CD14-positive monocyte (primary cell): ENCODE measurements around the gene OR10R2. TPM values are rescaled to one million over a fixed set of nuclear protein-coding genes. Genes with fewer than 3 reads are reported as not detected.
"Not testable (repeated sequence)": the region's sequence is repeated elsewhere in the genome, so short reads cannot be mapped to it uniquely, and the experiment has no call there.

Source experiments
- DNase-seq, 3 donors: peaks; one replicate each; pipeline ENCODE4 v3.0.0-alpha.2; 2011 to 2022
- H2AFZ ChIP-seq: 2 replicates; pipeline ENCODE4 v1.6.0; 2012; ENCODE audit warnings: mild to moderate bottlenecking, low read depth, low read length, inconsistent platforms; ENCODE audit not compliant: insufficient read depth, poor library complexity, severe bottlenecking
- H3K27ac ChIP-seq, 2 donors: 1 replicate in 1 of 2; 2 replicates in 1 of 2; pipeline ENCODE4 v1.5.1; 2012 to 2013; ENCODE audit warnings: low read length in 2 of 2, control low read depth in 1 of 2, inconsistent platforms in 1 of 2, low read depth in 1 of 2, mild to moderate bottlenecking in 1 of 2
- H3K27me3 ChIP-seq, 2 donors: one replicate each; pipeline versions ENCODE4 v1.6.0 to v1.6.1; 2011 to 2013; ENCODE audit warnings: low read length in 2 of 2; ENCODE audit not compliant: control insufficient read depth in 2 of 2, insufficient read depth in 2 of 2
- H3K36me3 ChIP-seq, 2 donors: replicated peaks in 1 of 2; 1 replicate in 1 of 2; 2 replicates in 1 of 2; pipeline versions ENCODE4 v1.5.1 to v1.6.1; 2012 to 2013; ENCODE audit warnings: low read length in 2 of 2, control low read depth in 1 of 2, inconsistent platforms in 1 of 2, mild to moderate bottlenecking in 1 of 2; ENCODE audit not compliant: insufficient read depth in 2 of 2, control insufficient read depth in 1 of 2
- H3K4me1 ChIP-seq, 2 donors: 1 replicate in 1 of 2; 2 replicates in 1 of 2; pipeline versions ENCODE4 v1.5.1 to v1.6.1; 2012 to 2013; ENCODE audit warnings: low read length in 2 of 2, control low read depth in 1 of 2, inconsistent platforms in 1 of 2, mild to moderate bottlenecking in 1 of 2, moderate library complexity in 1 of 2; ENCODE audit not compliant: insufficient read depth in 2 of 2, control insufficient read depth in 1 of 2
- H3K4me2 ChIP-seq: replicated peaks from 2 replicates; pipeline ENCODE3; 2012; ENCODE audit warnings: low read length, moderate library complexity, mild to moderate bottlenecking; ENCODE audit not compliant: poor library complexity, severe bottlenecking; ENCODE audit errors: extremely low read depth
- H3K4me3 ChIP-seq, 3 experiments: fragments of 200-600 bp in 1 of 3; sonication (generic) in 1 of 3; replicated peaks in 1 of 3; 1 replicate in 2 of 3; 2 replicates in 1 of 3; pipeline ENCODE4 v1.5.1; 2011 to 2013; ENCODE audit warnings: low read length in 3 of 3, mild to moderate bottlenecking in 3 of 3, control low read depth in 2 of 3, low read depth in 2 of 3, inconsistent platforms in 1 of 3, moderate library complexity in 1 of 3
- H3K79me2 ChIP-seq: 2 replicates; pipeline ENCODE4 v1.6.0; 2012; ENCODE audit warnings: mild to moderate bottlenecking, control low read depth, inconsistent platforms, low read length, moderate library complexity; ENCODE audit not compliant: insufficient read depth
- H3K9ac ChIP-seq: 2 replicates; pipeline ENCODE4 v1.6.0; 2017; ENCODE audit warnings: low read length, mild to moderate bottlenecking; ENCODE audit not compliant: insufficient read depth, poor library complexity, severe bottlenecking
- H3K9me3 ChIP-seq, 2 donors: replicated peaks in 1 of 2; 1 replicate in 1 of 2; 2 replicates in 1 of 2; pipeline versions ENCODE4 v1.5.1 to v1.6.1; 2012 to 2013; ENCODE audit warnings: low read length in 2 of 2, control low read depth in 1 of 2; ENCODE audit not compliant: control insufficient read depth in 1 of 2, insufficient read depth in 1 of 2
- H4K20me1 ChIP-seq: 2 replicates; pipeline ENCODE4 v1.6.0; 2012; ENCODE audit warnings: mild to moderate bottlenecking, low read length, control low read depth, moderate library complexity; ENCODE audit not compliant: insufficient read depth
- H3K27ac Mint-ChIP-seq, 7 donors: one replicate each; pipeline ENCODE4 v1.8.0; 2020; ENCODE audit warnings: mild to moderate bottlenecking in 7 of 7, mixed read lengths in 7 of 7, moderate library complexity in 6 of 7, inconsistent platforms in 2 of 7
- H3K27me3 Mint-ChIP-seq, 3 donors: one replicate each; pipeline ENCODE4 v1.8.0; 2021 to 2022; ENCODE audit warnings: low read depth in 3 of 3, mild to moderate bottlenecking in 3 of 3, mixed read lengths in 3 of 3, moderate library complexity in 3 of 3, inconsistent platforms in 1 of 3
- H3K36me3 Mint-ChIP-seq, 2 donors: one replicate each; pipeline ENCODE4 v1.8.0; 2020; ENCODE audit warnings: mixed read lengths in 2 of 2, inconsistent platforms in 1 of 2, mild to moderate bottlenecking in 1 of 2
- H3K4me1 Mint-ChIP-seq: one replicate; pipeline ENCODE4 v1.8.0; 2020; ENCODE audit warnings: mild to moderate bottlenecking, mixed read lengths
- H3K4me3 Mint-ChIP-seq, 2 donors: one replicate each; pipeline ENCODE4 v1.8.0; 2020; ENCODE audit warnings: mild to moderate bottlenecking in 2 of 2, mixed read lengths in 2 of 2, moderate library complexity in 1 of 2
- H3K9me3 Mint-ChIP-seq, 7 donors: one replicate each; pipeline ENCODE4 v1.8.0; 2020 to 2022; ENCODE audit warnings: mixed read lengths in 7 of 7, mild to moderate bottlenecking in 6 of 7, moderate library complexity in 6 of 7, inconsistent platforms in 2 of 7
- CTCF ChIP-seq: fragments of 200-600 bp; IDR thresholded peaks from one replicate; pipeline ENCODE4 v1.8.0; 2022; ENCODE audit warnings: antibody characterized with exemption, mild to moderate bottlenecking
- WGBS: methylation state at CpG from one replicate; pipeline ENCODE4 v1.1.5; 2013; ENCODE audit warnings: missing lambda C conversion rate; ENCODE audit not compliant: insufficient coverage; 5-methylcytosine and 5-hydroxymethylcytosine counted together
- intact Hi-C, 2 donors: fragments of 100-400 bp; cut with micrococcal nuclease; formaldehyde crosslinking; loops; one replicate each; pipeline versions ENCODE4 v1.15.0 to v1.15.1; 2023
- polyA plus RNA-seq, 3 donors: library from polyadenylated mRNA; depleted of rRNA in 1 of 3; unstranded in 2 of 3; stranded (reverse) in 1 of 3; fragments of 300-500 nt in 2 of 3; fragments of >200 nt in 1 of 3; fragmentation: Illumina TruSeq in 2 of 3; gene quantifications; 1 replicate in 2 of 3; 2 replicates in 1 of 3; pipeline ENCODE4 v1.2.3, GENCODE V29; 2012 to 2021

Gene OR10R2
- polyA plus RNA-seq, 3 donors: not detected

- Mint-ChIP-seq H3K36me3 (no peaks in the 10 kb centered on the region), H3K27me3 (peaks cover 0 to 6% (median 1%) of the 10 kb centered on the region in 3 donors), H3K4me3 (no peak within 1 kb of the TSS), H3K27ac (no peak within 1 kb of the TSS), H3K4me1 (peaks cover 35% of the 10 kb centered on the region), H3K9me3 (peaks cover 0 to 8% (median 2%) of the 10 kb centered on the region in 7 donors)
- H4K20me1 ChIP-seq: no peaks in the 10 kb centered on the region
- no peak within 1 kb of the TSS for H2AFZ ChIP-seq
- no peak within 1 kb of the TSS for H3K9ac ChIP-seq
- no peaks in the 10 kb centered on the region for H3K27me3 ChIP-seq
- no peaks in the 10 kb centered on the region for H3K79me2 ChIP-seq
- H3K4me1 ChIP-seq: peaks cover 17 to 18% of the 10 kb centered on the region in 2 donors
- WGBS: no CpG with 5 or more reads among the region's 1 CpG
- H3K4me3 ChIP-seq: no peak within 1 kb of the TSS
- intact Hi-C loops: no loop called here
- no peak for TF ChIP-seq CTCF
- no peaks in the 10 kb centered on the region for H3K36me3 ChIP-seq
- H3K27ac ChIP-seq: no peak within 1 kb of the TSS
- DNase-seq: no peak
- H3K9me3 ChIP-seq: no peaks in the 10 kb centered on the region
- H3K4me2 ChIP-seq: no peak within 1 kb of the TSS
These were observed 45.9 kb upstream of the OR10R2 start, which contains the start of gene OR10K2 for GRCh38 chr1:158426137-158426536. Gene OR10K2 (minus strand): TSS chr1:158426237. CDS start chr1:158420866, 5,371 bp downstream.

- peak overlapping the region; percentile 17 to 88 (median 78) for H3K27ac Mint-ChIP-seq
- H3K36me3 ChIP-seq, H4K20me1 ChIP-seq, H3K27me3 ChIP-seq, H3K27me3 Mint-ChIP-seq, H3K9ac ChIP-seq, intact Hi-C loops, H3K79me2 ChIP-seq, H2AFZ ChIP-seq, H3K36me3 Mint-ChIP-seq: not testable (repeated sequence)
- peak overlapping the region in 1 of 2 donors; percentile 70 for H3K4me3 Mint-ChIP-seq
- Histone ChIP-seq H3K4me1 (peaks cover 50 to 52% of the 10 kb centered on the region in 2 donors), H3K27ac (peak overlapping the region in 1 of 2 donors; percentile 65), H3K4me2 (peak overlapping the region; percentile 56), H3K9me3 (peaks cover 0 to 13% of the 10 kb centered on the region in 2 donors), H3K4me3 (peak overlapping the region in 1 of 3 experiments; percentile 26)
- 50% methylated on average over 2 of the region's 3 CpGs for WGBS
- peaks cover 65% of the 10 kb centered on the region for H3K4me1 Mint-ChIP-seq
- H3K9me3 Mint-ChIP-seq: peaks cover 7 to 23% (median 18%) of the 10 kb centered on the region in 7 donors
- peak; percentile 25 to 47 (median 30) for DNase-seq
These were observed 41.9 kb upstream of the OR10R2 start for GRCh38 chr1:158430163-158430562.
